Spleen (tissue), 11 donors: ENCODE data around the gene RRP1. TPM values are rescaled to one million over a fixed set of nuclear protein-coding genes. Genes with fewer than 3 reads are reported as not detected.

Source experiments
- DNase-seq: peaks from one replicate; pipeline ENCODE4 v3.0.0-alpha.2; 2020
- H3K27ac ChIP-seq, 8 donors: fragments of 200-600 bp; sonication (generic) in 7 of 8; 1 replicate in 4 of 8; 2 replicates in 4 of 8; pipeline versions ENCODE4 v1.5.0 to v1.8.0; 2016 to 2021; ENCODE audit warnings: inconsistent platforms in 4 of 8, mild to moderate bottlenecking in 4 of 8, moderate library complexity in 1 of 8
- H3K27me3 ChIP-seq, 7 donors: fragments of 200-600 bp; sonication (generic) in 6 of 7; replicated peaks in 1 of 7; 1 replicate in 4 of 7; 2 replicates in 3 of 7; pipeline versions ENCODE4 v1.5.0 to v1.8.0; 2016 to 2021; ENCODE audit warnings: inconsistent platforms in 3 of 7, mild to moderate bottlenecking in 1 of 7
- H3K36me3 ChIP-seq, 6 donors: fragments of 200-600 bp; sonication (generic) in 5 of 6; 1 replicate in 4 of 6; 2 replicates in 2 of 6; pipeline versions ENCODE4 v1.5.0 to v1.8.0; 2016 to 2021; ENCODE audit warnings: inconsistent platforms in 2 of 6
- H3K4me1 ChIP-seq, 6 donors: fragments of 200-600 bp; sonication (generic) in 5 of 6; 1 replicate in 3 of 6; 2 replicates in 3 of 6; pipeline versions ENCODE4 v1.5.0 to v1.8.0; 2016 to 2021; ENCODE audit warnings: inconsistent platforms in 3 of 6
- H3K4me3 ChIP-seq, 8 donors: fragments of 200-600 bp; sonication (generic) in 7 of 8; 1 replicate in 4 of 8; 2 replicates in 4 of 8; pipeline versions ENCODE4 v1.5.0 to v1.8.0; 2016 to 2021; ENCODE audit warnings: inconsistent platforms in 4 of 8, mild to moderate bottlenecking in 4 of 8, moderate library complexity in 2 of 8
- H3K9me3 ChIP-seq, 8 donors: fragments of 200-600 bp; sonication (generic) in 7 of 8; 1 replicate in 4 of 8; 2 replicates in 4 of 8; pipeline versions ENCODE4 v1.5.0 to v1.8.0; 2016 to 2021; ENCODE audit warnings: inconsistent platforms in 4 of 8
- POLR2A ChIP-seq, 3 donors: fragments of 450-650 bp; IDR thresholded peaks; one replicate each; pipeline ENCODE4 v1.5.1; 2017; ENCODE audit warnings: antibody characterized with exemption in 3 of 3, mild to moderate bottlenecking in 1 of 3
- POLR2AphosphoS5 ChIP-seq, 3 donors: sonication (generic); formaldehyde crosslinking; IDR thresholded peaks; one replicate each; pipeline ENCODE4 v1.5.1; 2017; ENCODE audit warnings: antibody characterized with exemption in 3 of 3
- whole genome bisulfite sequencing, 5 donors: extraction: QIAGEN DNeasy Blood & Tissue Kit in 3 of 5; methylation state at CpG; one replicate each; pipeline versions ENCODE4 v1.1.5 to v1.1.7; 2013 to 2018; 5-methylcytosine and 5-hydroxymethylcytosine counted together
- intact Hi-C: fragments of 100-400 bp; cut with DNase I; formaldehyde crosslinking; loops from one replicate; pipeline ENCODE4 v1.15.0; 2023; ENCODE audit warnings: low total_unique reads
- polyA plus RNA-seq, 3 donors: library from polyadenylated mRNA; stranded (reverse); fragments of 200-250 nt; gene quantifications; one replicate each; pipeline ENCODE4 v1.2.1, GENCODE V29; 2013
- total RNA-seq, 7 donors: library from RNA; depleted of rRNA in 3 of 7; stranded (reverse); fragments of >200 nt in 3 of 7; fragmentation: NEBNext Ultra II Directional in 4 of 7; extraction: Animal tissue kit (Norgen Biotek cat#: 25700) in 4 of 7; gene quantifications; one replicate each; pipeline versions ENCODE4 v1.1.0 to v1.2.1, GENCODE V29; 2016 to 2021
- TF ChIP-seq, protein P1 (sequence below), 11 experiments: fragments of 200-600 bp in 7 of 11; fragments of 450-650 bp in 4 of 11; sonication (generic) in 4 of 11; IDR thresholded peaks in 8 of 11; conservative IDR thresholded peaks in 3 of 11; 1 replicate in 7 of 11; 2 replicates in 4 of 11; pipeline versions ENCODE4 v1.4.0 to v1.8.0; 2016 to 2021; ENCODE audit warnings: antibody characterized with exemption in 11 of 11, inconsistent platforms in 4 of 11, mild to moderate bottlenecking in 1 of 11
- donor health status: healthy with polysubstance abuse.
- donor health status: DM: no; HTN: no; CAD: no; lungs with moderate emphysema.
- donor health status: DM: no; HTN: no; CAD: no.
- donor health status: Bipolar disorder and iron deficiency.
- donor health status: healthy.
- donor health status: DM: no; HTN: no; CAD: no.
- donor health status: DM: yes; HTN: yes; CAD: no.

RRP1 gene
- total and polyA plus RNA-seq, 10 donors = 11.5 to 26.9 (median 18.6) TPM

DNA sequence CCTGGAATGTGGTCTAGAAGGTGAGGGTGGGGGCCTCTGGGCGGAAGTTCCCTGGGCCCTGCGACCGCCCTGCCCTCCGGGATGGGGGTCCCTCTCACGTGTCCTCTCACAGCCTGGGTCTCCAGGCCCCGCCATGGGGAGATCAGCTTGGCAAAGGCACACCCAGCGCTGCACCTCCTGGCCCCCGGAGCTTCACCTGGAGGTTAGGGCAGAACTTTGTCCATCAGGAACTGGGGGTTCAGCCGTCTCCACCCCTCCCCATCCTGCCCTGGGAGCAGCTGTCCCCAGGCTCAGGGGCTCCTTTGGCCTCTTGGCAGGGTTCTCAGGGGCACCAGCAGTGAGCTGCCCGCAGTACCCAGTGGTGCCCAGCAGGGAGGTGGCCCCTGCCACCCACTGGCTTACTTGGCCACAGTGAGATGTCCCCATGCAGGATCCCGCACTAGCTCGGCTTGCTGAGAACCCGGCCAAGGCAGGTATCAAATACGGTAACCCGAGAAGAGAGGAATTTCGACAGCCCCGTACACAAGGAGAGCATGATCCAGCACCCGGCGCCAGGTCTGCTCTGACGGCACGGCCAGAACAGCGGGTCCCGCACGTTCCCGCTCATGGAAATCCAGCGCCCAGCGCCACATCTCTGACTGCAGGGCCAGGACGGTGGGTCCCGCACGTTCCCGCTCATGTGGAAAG, 36.7 kb downstream of the RRP1 start:
- Histone ChIP-seq H3K4me1 (peaks cover 0 to 17% (median 0%) of the 10 kb centered on the region in 6 donors), H3K27me3 (peaks cover 0 to 29% (median 0%) of the 10 kb centered on the region in 7 donors), H3K27ac (no peak overlapping the region), H3K9me3 (no peaks in the 10 kb centered on the region), H3K4me3 (no peak overlapping the region), H3K36me3 (no peaks in the 10 kb centered on the region)
- WGBS, 5 donors = 72 to 91% (median 80%) methylated on average over 16 to 31 of the region's 31 CpGs
- TF ChIP-seq POLR2AphosphoS5 (IDR thresholded peaks at IDR 0.05) (no peak), POLR2A (IDR thresholded peaks at IDR 0.05) (no peak)
- TF ChIP-seq, protein P1, sequence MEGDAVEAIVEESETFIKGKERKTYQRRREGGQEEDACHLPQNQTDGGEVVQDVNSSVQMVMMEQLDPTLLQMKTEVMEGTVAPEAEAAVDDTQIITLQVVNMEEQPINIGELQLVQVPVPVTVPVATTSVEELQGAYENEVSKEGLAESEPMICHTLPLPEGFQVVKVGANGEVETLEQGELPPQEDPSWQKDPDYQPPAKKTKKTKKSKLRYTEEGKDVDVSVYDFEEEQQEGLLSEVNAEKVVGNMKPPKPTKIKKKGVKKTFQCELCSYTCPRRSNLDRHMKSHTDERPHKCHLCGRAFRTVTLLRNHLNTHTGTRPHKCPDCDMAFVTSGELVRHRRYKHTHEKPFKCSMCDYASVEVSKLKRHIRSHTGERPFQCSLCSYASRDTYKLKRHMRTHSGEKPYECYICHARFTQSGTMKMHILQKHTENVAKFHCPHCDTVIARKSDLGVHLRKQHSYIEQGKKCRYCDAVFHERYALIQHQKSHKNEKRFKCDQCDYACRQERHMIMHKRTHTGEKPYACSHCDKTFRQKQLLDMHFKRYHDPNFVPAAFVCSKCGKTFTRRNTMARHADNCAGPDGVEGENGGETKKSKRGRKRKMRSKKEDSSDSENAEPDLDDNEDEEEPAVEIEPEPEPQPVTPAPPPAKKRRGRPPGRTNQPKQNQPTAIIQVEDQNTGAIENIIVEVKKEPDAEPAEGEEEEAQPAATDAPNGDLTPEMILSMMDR (IDR thresholded peaks at IDR 0.05 in 8 of 11, conservative IDR thresholded peaks at IDR 0.05 in 3 of 11) = peak in 3 of 11 experiments; percentile 16 to 37 (median 22)
- DNase-seq = peak; percentile 60
- intact Hi-C loops = no loop called here

DNA sequence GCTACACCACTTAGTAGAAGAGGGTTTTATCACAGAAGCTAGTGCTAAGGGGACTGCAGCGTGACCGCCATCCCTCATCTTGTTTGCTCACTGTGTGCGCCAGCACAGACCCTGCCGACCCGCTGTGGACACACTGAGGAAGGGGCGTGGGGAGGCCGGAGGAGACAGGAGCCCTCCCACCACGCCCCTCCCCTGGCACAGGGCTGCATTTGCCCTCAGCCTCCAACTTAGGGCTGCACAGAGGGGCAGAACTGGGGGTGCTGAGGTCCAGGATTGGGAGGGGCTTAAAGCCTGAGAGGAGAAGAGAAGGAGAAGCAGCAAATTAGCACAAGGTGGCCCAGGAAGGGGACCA, 37.2 kb downstream of the RRP1 start:
- Histone ChIP-seq H3K4me3 (no peak overlapping the region), H3K27ac (no peak overlapping the region), H3K9me3 (no peaks in the 10 kb centered on the region), H3K36me3 (no peaks in the 10 kb centered on the region), H3K4me1 (peaks cover 0 to 17% (median 0%) of the 10 kb centered on the region in 6 donors), H3K27me3 (peaks cover 0 to 32% (median 0%) of the 10 kb centered on the region in 7 donors)
- intact Hi-C loops = no loop called here
- TF ChIP-seq, protein P1 (IDR thresholded peaks at IDR 0.05 in 8 of 11, conservative IDR thresholded peaks at IDR 0.05 in 3 of 11) = no peak
- TF ChIP-seq POLR2A (IDR thresholded peaks at IDR 0.05) (no peak), POLR2AphosphoS5 (IDR thresholded peaks at IDR 0.05) (no peak)
- DNase-seq = peak; percentile 60
- 72 to 91% (median 77%) methylated on average over 8 of the region's 8 CpGs for WGBS, 5 donors

DNA sequence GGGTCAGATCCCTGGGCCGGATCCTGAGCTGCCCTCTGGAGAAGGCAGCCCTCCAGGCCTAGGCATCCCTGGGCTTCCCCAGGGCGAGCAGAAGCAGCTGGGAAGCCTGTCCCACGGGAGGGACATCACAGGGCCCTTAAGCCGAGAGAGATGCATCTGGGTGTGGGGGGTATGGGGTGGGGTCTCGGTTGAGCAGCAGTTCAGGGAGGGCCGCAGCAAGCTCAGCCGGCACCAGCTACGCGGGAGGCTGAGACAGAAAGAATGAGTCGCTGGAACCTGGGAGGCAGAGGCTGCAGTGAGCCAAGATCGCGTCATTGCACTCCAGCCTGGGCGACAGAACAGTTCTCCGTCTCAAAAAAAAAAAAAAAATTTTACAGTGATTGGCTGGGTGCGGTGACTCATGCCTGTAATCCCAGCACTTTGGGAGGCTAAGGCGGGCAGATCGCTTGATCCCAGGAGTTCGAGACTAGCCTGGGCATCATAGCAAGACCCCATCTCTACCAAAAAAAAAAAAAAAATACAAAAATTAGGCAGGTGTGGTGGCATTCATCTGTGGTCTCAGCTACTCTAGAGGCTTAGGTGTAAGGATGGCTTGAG, 37.7 kb downstream of the RRP1 start:
- intact Hi-C loops = no loop called here
- TF ChIP-seq, protein P1 (IDR thresholded peaks at IDR 0.05 in 8 of 11, conservative IDR thresholded peaks at IDR 0.05 in 3 of 11) = no peak
- no peak for TF ChIP-seq POLR2AphosphoS5 (IDR thresholded peaks at IDR 0.05)
- no peak for TF ChIP-seq POLR2A (IDR thresholded peaks at IDR 0.05)
- WGBS, 5 donors = 79 to 88% (median 86%) methylated on average over 17 to 18 of the region's 18 CpGs

DNA sequence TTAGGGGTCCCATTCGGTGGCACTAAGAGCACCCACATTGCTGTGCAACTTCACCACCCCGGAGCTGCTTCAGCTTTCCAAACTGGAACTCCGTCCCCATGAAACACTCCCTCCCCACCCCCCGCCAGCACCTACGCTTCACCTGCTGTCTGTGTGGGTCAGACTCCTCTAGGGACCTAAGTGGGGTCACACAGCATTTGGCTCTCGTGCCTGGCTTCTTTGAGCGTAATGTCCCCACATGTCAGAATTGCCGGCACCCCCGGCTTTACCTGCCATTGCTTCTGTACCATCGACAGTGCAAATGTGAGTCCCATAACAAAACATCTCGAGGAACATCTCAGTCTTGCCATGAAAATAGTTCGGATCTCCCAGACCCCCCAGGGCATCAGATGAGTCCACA, 39.8 kb downstream of the RRP1 start:
- Histone ChIP-seq H3K4me3 (no peak overlapping the region), H3K27me3 (peaks cover 0 to 55% (median 0%) of the 10 kb centered on the region in 7 donors), H3K4me1 (peaks cover 0 to 21% (median under 1%) of the 10 kb centered on the region in 6 donors), H3K9me3 (peaks cover 0 to 8% (median 0%) of the 10 kb centered on the region in 8 donors), H3K27ac (no peak overlapping the region), H3K36me3 (no peaks in the 10 kb centered on the region)
- intact Hi-C loops = no loop called here
- peak; percentile 58 for DNase-seq
- TF ChIP-seq, protein P1 (IDR thresholded peaks at IDR 0.05 in 8 of 11, conservative IDR thresholded peaks at IDR 0.05 in 3 of 11) = no peak
- no peak for TF ChIP-seq POLR2AphosphoS5 (IDR thresholded peaks at IDR 0.05)
- 85 to 89% (median 87%) methylated on average over 12 of the region's 12 CpGs for WGBS, 5 donors

More for the DNA sequence above, 37.7 kb downstream of the RRP1 start:
- peaks cover 0 to 38% (median 0%) of the 10 kb centered on the region in 7 donors for H3K27me3 ChIP-seq
- H3K36me3 ChIP-seq = no peaks in the 10 kb centered on the region
- peaks cover 0 to 17% (median 0%) of the 10 kb centered on the region in 6 donors for H3K4me1 ChIP-seq
- H3K9me3 ChIP-seq = no peaks in the 10 kb centered on the region
- no peak overlapping the region for H3K4me3 ChIP-seq
- H3K27ac ChIP-seq = no peak overlapping the region
- DNase-seq = peak; percentile 67
